DOHH2 (cell line): Measurements from ENCODE around the gene SENP8.

ENCODE experiments used
- H3F3A ChIP-seq: fragments of 200-600 bp; sonication (generic), shearing (Covaris generic); 2 replicates; pipeline ENCODE4 v1.6.0; 2016; ENCODE audit warnings: antibody characterized with exemption, mild to moderate bottlenecking; ENCODE audit not compliant: control insufficient read depth, insufficient read depth
- H3K27ac ChIP-seq: fragments of 200-600 bp; sonication (generic); 2 replicates; pipeline ENCODE4 v1.5.1; 2014; ENCODE audit warnings: low read depth, mild to moderate bottlenecking, low read length, moderate library complexity
- H3K27me3 ChIP-seq: fragments of 200-600 bp; sonication (generic); 2 replicates; pipeline ENCODE4 v1.6.1; 2014; ENCODE audit warnings: mild to moderate bottlenecking, low read length, mixed read lengths; ENCODE audit not compliant: control insufficient read depth
- H3K36me3 ChIP-seq: fragments of 200-600 bp; sonication (generic); 2 replicates; pipeline ENCODE4 v1.6.1; 2014; ENCODE audit warnings: mild to moderate bottlenecking, low read length, moderate library complexity, mixed read lengths; ENCODE audit not compliant: control insufficient read depth
- H3K4me1 ChIP-seq: fragments of 200-600 bp; sonication (generic); 2 replicates; pipeline ENCODE4 v1.6.1; 2014; ENCODE audit warnings: mild to moderate bottlenecking, low read length, mixed read lengths; ENCODE audit not compliant: control insufficient read depth
- H3K4me2 ChIP-seq: fragments of 200-600 bp; sonication (generic); 2 replicates; pipeline ENCODE4 v1.6.0; 2014; ENCODE audit warnings: mild to moderate bottlenecking, low read length, moderate library complexity
- H3K4me3 ChIP-seq: fragments of 200-600 bp; sonication (generic); 2 replicates; pipeline ENCODE4 v1.5.1; 2014; ENCODE audit warnings: mild to moderate bottlenecking, low read length, mixed read lengths
- H3K79me2 ChIP-seq: fragments of 200-600 bp; sonication (generic); 2 replicates; pipeline ENCODE4 v1.6.1; 2014; ENCODE audit warnings: mild to moderate bottlenecking, low read length, mixed read lengths; ENCODE audit not compliant: control insufficient read depth
- H3K9me2 ChIP-seq: fragments of 200-600 bp; sonication (generic); replicated peaks from 2 replicates; pipeline ENCODE4 v1.6.1; 2014; ENCODE audit warnings: mild to moderate bottlenecking, low read length, mixed read lengths; ENCODE audit not compliant: control insufficient read depth
- H3K9me3 ChIP-seq: fragments of 200-600 bp; sonication (generic); 2 replicates; pipeline ENCODE4 v1.6.1; 2014; ENCODE audit warnings: antibody characterized with exemption, low read length, mixed read lengths; ENCODE audit not compliant: control insufficient read depth, insufficient read depth
- H4K20me1 ChIP-seq: fragments of 200-600 bp; sonication (generic); 2 replicates; pipeline ENCODE4 v1.6.0; 2014; ENCODE audit warnings: low read depth, mild to moderate bottlenecking, antibody characterized with exemption, low read length, moderate library complexity; ENCODE audit not compliant: control insufficient read depth, insufficient read depth
- CTCF ChIP-seq: fragments of 200-600 bp; sonication (generic); IDR thresholded peaks from one replicate; pipeline ENCODE4 v1.5.1; 2014; ENCODE audit warnings: antibody characterized with exemption, mild to moderate bottlenecking, low read depth, low read length; ENCODE audit not compliant: poor library complexity, severe bottlenecking
- EZH2phosphoT487 ChIP-seq: fragments of 200-600 bp; sonication (generic); IDR thresholded peaks from 2 replicates; pipeline ENCODE4 v1.6.1; 2017; ENCODE audit warnings: borderline replicate concordance, mild to moderate bottlenecking, antibody characterized with exemption, low read length, moderate library complexity, mixed read lengths

Gene SENP8

GRCh38 chr15:72092006-72092405 is 26.2 kb upstream of the SENP8 start:
- Histone ChIP-seq H3K9me2 (no peaks in the 10 kb centered on the region), H3K79me2 (peaks cover 74% of the 10 kb centered on the region), H3K36me3 (peaks cover 29% of the 10 kb centered on the region), H4K20me1 (no peaks in the 10 kb centered on the region), H3K4me1 (peaks cover 22% of the 10 kb centered on the region), H3K4me3 (no peak overlapping the region), H3K27ac (no peak overlapping the region), H3F3A (peaks cover 3% of the 10 kb centered on the region; the same call in 1 of the 2 replicates), H3K9me3 (no peaks in the 10 kb centered on the region), H3K4me2 (no peak overlapping the region), H3K27me3 (no peaks in the 10 kb centered on the region)
- TF ChIP-seq CTCF = no peak
- no peak for TF ChIP-seq EZH2phosphoT487

GRCh38 chr15:72092691-72093090 is 25.5 kb upstream of the SENP8 start:
- TF ChIP-seq EZH2phosphoT487 (no peak), CTCF (no peak)
- H4K20me1 ChIP-seq = no peaks in the 10 kb centered on the region
- H3K4me2 ChIP-seq = no peak overlapping the region; the same call in 1 of the 2 replicates
- peaks cover 73% of the 10 kb centered on the region for H3K79me2 ChIP-seq
- no peaks in the 10 kb centered on the region for H3K27me3 ChIP-seq
- H3K27ac ChIP-seq = no peak overlapping the region
- peaks cover 22% of the 10 kb centered on the region for H3K4me1 ChIP-seq
- H3F3A ChIP-seq = peaks cover 3% of the 10 kb centered on the region; the same call in 1 of the 2 replicates
- no peaks in the 10 kb centered on the region for H3K9me2 ChIP-seq
- H3K9me3 ChIP-seq = no peaks in the 10 kb centered on the region
- no peak overlapping the region for H3K4me3 ChIP-seq
- H3K36me3 ChIP-seq = peaks cover 28% of the 10 kb centered on the region

GRCh38 chr15:72096796-72097195 is 21.4 kb upstream of the SENP8 start:
- Histone ChIP-seq H3K79me2 (peaks cover 54% of the 10 kb centered on the region), H3K4me3 (no peak overlapping the region), H4K20me1 (no peaks in the 10 kb centered on the region), H3K4me1 (peaks cover 34% of the 10 kb centered on the region), H3K27me3 (no peaks in the 10 kb centered on the region), H3K9me2 (no peaks in the 10 kb centered on the region), H3F3A (no peaks in the 10 kb centered on the region), H3K36me3 (peaks cover 16% of the 10 kb centered on the region), H3K9me3 (no peaks in the 10 kb centered on the region), H3K27ac (no peak overlapping the region), H3K4me2 (no peak overlapping the region)
- TF ChIP-seq CTCF = no peak
- no peak for TF ChIP-seq EZH2phosphoT487

GRCh38 chr15:72098040-72098439 is 20.2 kb upstream of the SENP8 start:
- TF ChIP-seq CTCF (no peak), EZH2phosphoT487 (no peak)
- H3K9me3 ChIP-seq = no peaks in the 10 kb centered on the region

More at GRCh38 chr15:72098040-72098439, 20.2 kb upstream of the SENP8 start:
- H3K36me3 ChIP-seq = peaks cover 14% of the 10 kb centered on the region
- H3K9me2 ChIP-seq = no peaks in the 10 kb centered on the region
- H3K79me2 ChIP-seq = peaks cover 49% of the 10 kb centered on the region
- H3K4me3 ChIP-seq = no peak overlapping the region
- H3K27ac ChIP-seq = no peak overlapping the region
- H3K27me3 ChIP-seq = no peaks in the 10 kb centered on the region
- peaks cover 30% of the 10 kb centered on the region for H3K4me1 ChIP-seq
- H4K20me1 ChIP-seq = no peaks in the 10 kb centered on the region
- no peaks in the 10 kb centered on the region for H3F3A ChIP-seq
- H3K4me2 ChIP-seq = no peak overlapping the region
